ENCODE measurements around the gene HMCN1.
"Not testable (repeated sequence)": the region's sequence is repeated elsewhere in the genome, so short reads cannot be mapped to it uniquely, and the experiment has no call there.

HMCN1 gene

GRCh38 chr1:185769136-185769535, 34.9 kb downstream of the HMCN1 start:
- Mint-ChIP-seq H3K36me3 (no peaks in the 10 kb centered on the region), H3K9me3 (no peaks in the 10 kb centered on the region), H3K4me3 (no peak overlapping the region), H3K27me3 (no peaks in the 10 kb centered on the region), H3K27ac (no peak overlapping the region), H3K4me1 (no peaks in the 10 kb centered on the region)
- no peak for DNase-seq (ENCODE audit: low spot score in 2 of 2)
- ATAC-seq (ENCODE audit: low read depth) = no peak

- DNase-seq (ENCODE audit: low spot score in 2 of 2) (no peak), ATAC-seq (ENCODE audit: low read depth) (no peak)
- Mint-ChIP-seq H3K9me3 (no peaks in the 10 kb centered on the region), H3K27ac (no peak overlapping the region), H3K36me3 (no peaks in the 10 kb centered on the region), H3K27me3 (peaks cover 3% of the 10 kb centered on the region), H3K4me3 (no peak overlapping the region), H3K4me1 (no peaks in the 10 kb centered on the region)
Measured at GRCh38 chr1:185774394-185774793, 40.2 kb downstream of the HMCN1 start.

GRCh38 chr1:185775501-185775900, 41.3 kb downstream of the HMCN1 start:
- Mint-ChIP-seq H3K4me1 (no peaks in the 10 kb centered on the region), H3K27ac (no peak overlapping the region), H3K36me3 (no peaks in the 10 kb centered on the region), H3K4me3 (no peak overlapping the region), H3K27me3 (peaks cover 3% of the 10 kb centered on the region), H3K9me3 (no peaks in the 10 kb centered on the region)
- no peak for ATAC-seq (ENCODE audit: low read depth)
- no peak for DNase-seq (ENCODE audit: low spot score in 2 of 2)

GRCh38 chr1:185776522-185776921, 42.3 kb downstream of the HMCN1 start:
- ATAC-seq (ENCODE audit: low read depth) = no peak
- H3K36me3 Mint-ChIP-seq = no peaks in the 10 kb centered on the region
- H3K9me3 Mint-ChIP-seq = peaks cover 3% of the 10 kb centered on the region
- peaks cover 6% of the 10 kb centered on the region for H3K27me3 Mint-ChIP-seq
- H3K4me1 Mint-ChIP-seq = no peaks in the 10 kb centered on the region
- no peak for DNase-seq (ENCODE audit: low spot score in 2 of 2)
- H3K27ac Mint-ChIP-seq = no peak overlapping the region
- no peak overlapping the region for H3K4me3 Mint-ChIP-seq

GRCh38 chr1:185783860-185784259, 49.7 kb downstream of the HMCN1 start:
- H3K9me3 Mint-ChIP-seq; H3K27ac Mint-ChIP-seq; H3K4me3 Mint-ChIP-seq; DNase-seq (ENCODE audit: low spot score in 2 of 2); ATAC-seq (ENCODE audit: low read depth); H3K36me3 Mint-ChIP-seq; H3K4me1 Mint-ChIP-seq; H3K27me3 Mint-ChIP-seq: not testable (repeated sequence)

GRCh38 chr1:185785586-185785985, 51.4 kb downstream of the HMCN1 start:
- DNase-seq (ENCODE audit: low spot score in 2 of 2) (no peak), ATAC-seq (ENCODE audit: low read depth) (no peak)
- Mint-ChIP-seq H3K4me1 (no peaks in the 10 kb centered on the region), H3K27ac (no peak overlapping the region), H3K9me3 (peaks cover 7% of the 10 kb centered on the region), H3K4me3 (no peak overlapping the region), H3K27me3 (peaks cover 10% of the 10 kb centered on the region), H3K36me3 (no peaks in the 10 kb centered on the region)

GRCh38 chr1:185786524-185786923, 52.3 kb downstream of the HMCN1 start:
- peaks cover 3% of the 10 kb centered on the region for H3K9me3 Mint-ChIP-seq
- no peak for ATAC-seq (ENCODE audit: low read depth)

GRCh38 chr1:185787238-185787637, 53.0 kb downstream of the HMCN1 start:
- Mint-ChIP-seq H3K27me3 (peaks cover 7% of the 10 kb centered on the region), H3K4me3 (no peak overlapping the region), H3K36me3 (no peaks in the 10 kb centered on the region), H3K27ac (no peak overlapping the region), H3K9me3 (peaks cover 3% of the 10 kb centered on the region), H3K4me1 (no peaks in the 10 kb centered on the region)
- DNase-seq (ENCODE audit: low spot score in 2 of 2) = no peak
- ATAC-seq (ENCODE audit: low read depth) = no peak

More at GRCh38 chr1:185786524-185786923, 52.3 kb downstream of the HMCN1 start:
- Mint-ChIP-seq H3K4me1 (no peaks in the 10 kb centered on the region), H3K27me3 (peaks cover 7% of the 10 kb centered on the region), H3K4me3 (no peak overlapping the region), H3K36me3 (no peaks in the 10 kb centered on the region), H3K27ac (no peak overlapping the region)
- no peak for DNase-seq (ENCODE audit: low spot score in 2 of 2)

- Mint-ChIP-seq H3K36me3 (no peaks in the 10 kb centered on the region), H3K9me3 (peaks cover 1% of the 10 kb centered on the region), H3K4me1 (no peaks in the 10 kb centered on the region), H3K27me3 (peaks cover 6% of the 10 kb centered on the region), H3K27ac (no peak overlapping the region), H3K4me3 (no peak overlapping the region)
- DNase-seq (ENCODE audit: low spot score in 2 of 2) = no peak
- ATAC-seq (ENCODE audit: low read depth) = no peak
Measured at GRCh38 chr1:185788386-185788785, 54.2 kb downstream of the HMCN1 start.

GRCh38 chr1:185789501-185790193, 55.5 kb downstream of the HMCN1 start:
- DNase-seq (ENCODE audit: low spot score in 2 of 2) = no peak
- H3K9me3 Mint-ChIP-seq = peaks cover 1% of the 10 kb centered on the region
- H3K27me3 Mint-ChIP-seq = peaks cover 5% of the 10 kb centered on the region
- H3K4me3 Mint-ChIP-seq = no peak overlapping the region
- no peak overlapping the region for H3K27ac Mint-ChIP-seq
- no peaks in the 10 kb centered on the region for H3K4me1 Mint-ChIP-seq
- no peak for ATAC-seq (ENCODE audit: low read depth)
- no peaks in the 10 kb centered on the region for H3K36me3 Mint-ChIP-seq

- H3K4me3 Mint-ChIP-seq = no peak overlapping the region
- DNase-seq (ENCODE audit: low spot score in 2 of 2) (no peak), ATAC-seq (ENCODE audit: low read depth) (no peak)
- H3K4me1 Mint-ChIP-seq = no peaks in the 10 kb centered on the region
- H3K9me3 Mint-ChIP-seq = no peaks in the 10 kb centered on the region
- no peaks in the 10 kb centered on the region for H3K36me3 Mint-ChIP-seq
- no peak overlapping the region for H3K27ac Mint-ChIP-seq
- peaks cover 4% of the 10 kb centered on the region for H3K27me3 Mint-ChIP-seq
Measured at GRCh38 chr1:185790194-185790735, 56.1 kb downstream of the HMCN1 start.

- peaks cover 2% of the 10 kb centered on the region for H3K27me3 Mint-ChIP-seq
- H3K4me3 Mint-ChIP-seq = no peak overlapping the region
- ATAC-seq (ENCODE audit: low read depth) = no peak
- H3K27ac Mint-ChIP-seq = no peak overlapping the region
- H3K9me3 Mint-ChIP-seq = peaks cover 1% of the 10 kb centered on the region
- no peak for DNase-seq (ENCODE audit: low spot score in 2 of 2)
- H3K36me3 Mint-ChIP-seq = peaks cover under 1% of the 10 kb centered on the region
- H3K4me1 Mint-ChIP-seq = no peaks in the 10 kb centered on the region
Measured at GRCh38 chr1:185792040-185792439, 57.8 kb downstream of the HMCN1 start.

- not testable (repeated sequence) for H3K4me3 Mint-ChIP-seq; H3K9me3 Mint-ChIP-seq; H3K27me3 Mint-ChIP-seq; H3K4me1 Mint-ChIP-seq; DNase-seq (ENCODE audit: low spot score in 2 of 2); H3K27ac Mint-ChIP-seq; ATAC-seq (ENCODE audit: low read depth); H3K36me3 Mint-ChIP-seq
Measured at GRCh38 chr1:185794495-185794894, 60.3 kb downstream of the HMCN1 start.

- ATAC-seq (ENCODE audit: low read depth) (no peak), DNase-seq (ENCODE audit: low spot score in 2 of 2) (no peak)
- Mint-ChIP-seq H3K9me3 (peaks cover 5% of the 10 kb centered on the region), H3K27me3 (peaks cover 1% of the 10 kb centered on the region), H3K27ac (no peak overlapping the region), H3K4me1 (no peaks in the 10 kb centered on the region), H3K36me3 (peaks cover 2% of the 10 kb centered on the region), H3K4me3 (no peak overlapping the region)
Measured at GRCh38 chr1:185795181-185795580, 61.0 kb downstream of the HMCN1 start.

GRCh38 chr1:185798505-185798904, 64.3 kb downstream of the HMCN1 start:
- no peak for DNase-seq (ENCODE audit: low spot score in 2 of 2)
- H3K36me3 Mint-ChIP-seq = peaks cover 2% of the 10 kb centered on the region
- H3K4me3 Mint-ChIP-seq = no peak overlapping the region
- ATAC-seq (ENCODE audit: low read depth) = no peak
- peaks cover 2% of the 10 kb centered on the region for H3K27me3 Mint-ChIP-seq
- peaks cover 6% of the 10 kb centered on the region for H3K9me3 Mint-ChIP-seq
- H3K27ac Mint-ChIP-seq = no peak overlapping the region
- no peaks in the 10 kb centered on the region for H3K4me1 Mint-ChIP-seq
